Measurements from ENCODE around the gene ARGLU1.

Gene ARGLU1

GRCh38 chr13:106492588-106493475 lies 75.1 kb downstream of the ARGLU1 start:
- DNase-seq (ENCODE audit: extremely low read depth, low read depth), result no peak
- no peak for TF ChIP-seq CTCF (IDR thresholded peaks at IDR 0.05; ENCODE audit: low read depth, low read length)

DNA sequence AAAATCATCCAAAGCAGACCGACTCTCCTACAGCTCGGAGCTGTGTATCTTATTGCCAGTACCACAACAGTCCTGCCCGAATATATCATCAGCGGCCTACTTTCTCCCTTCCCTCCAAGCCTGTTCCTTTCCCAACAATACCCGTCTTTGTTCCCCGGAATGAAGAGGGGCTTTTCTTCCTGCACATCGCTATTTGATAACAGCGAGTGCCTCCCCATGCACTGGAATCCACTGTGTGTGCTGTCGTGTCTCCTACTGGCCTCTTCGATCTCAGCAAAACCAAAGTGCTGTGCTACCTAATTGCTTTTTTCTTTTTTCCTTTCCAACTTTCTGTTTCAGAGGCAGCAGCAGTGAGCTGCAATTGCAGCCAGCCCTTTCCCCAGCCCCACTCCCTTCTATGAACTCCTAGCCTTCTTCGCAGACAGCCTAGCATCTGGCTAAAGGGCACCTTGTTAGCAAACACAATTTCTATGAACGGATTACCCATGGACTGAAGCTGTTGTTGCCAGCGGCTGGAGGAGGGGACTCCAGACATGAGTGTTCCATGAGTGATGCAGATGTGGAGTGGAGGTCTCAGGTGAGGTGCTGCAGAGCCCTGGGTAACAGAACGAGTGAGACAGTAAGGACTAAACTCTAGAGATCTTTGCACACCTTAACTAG lies 75.9 kb downstream of the ARGLU1 start:
- DNase-seq (ENCODE audit: extremely low read depth, low read depth), result no peak
- no peak for TF ChIP-seq CTCF (IDR thresholded peaks at IDR 0.05; ENCODE audit: low read depth, low read length)
